H1 (cell line): ENCODE measurements around the gene CIAO2B. TPM values are rescaled to one million over a fixed set of nuclear protein-coding genes. Genes with fewer than 3 reads are reported as not detected.

Experiments used
- polyA plus RNA-seq, 7 experiments: library from polyadenylated mRNA; depleted of rRNA in 3 of 7; stranded (reverse) in 5 of 7; unstranded in 2 of 7; fragments of >200 nt in 5 of 7; fragments of 200-250 nt in 2 of 7; gene quantifications; 1 replicate in 5 of 7; 2 replicates in 1 of 7; 4 replicates in 1 of 7; pipeline versions ENCODE4 v1.2.1 to v1.2.3, GENCODE V29; 2011 to 2013; ENCODE audit warnings: missing spikeins in 2 of 7, mixed read lengths in 2 of 7
- total RNA-seq: library from RNA; stranded (reverse); fragmentation: NEBNext Ultra II Directional; extraction: Animal tissue kit (Norgen Biotek cat#: 25700); gene quantifications from 2 replicates; pipeline ENCODE4 v1.2.1, GENCODE V29; 2021
- TF ChIP-seq, protein P1 (sequence below): fragments of 300-600 bp; sonication (generic); IDR thresholded peaks from 2 replicates; pipeline ENCODE4 v1.7.1; 2012; ENCODE audit warnings: low read length, moderate library complexity, mild to moderate bottlenecking, inconsistent platforms; ENCODE audit not compliant: insufficient replicate concordance

The CIAO2B gene
- total and polyA plus RNA-seq, 2 of the 8 experiments (the other 6 are each of a cell fraction or from before 2014, with no cell fraction given) = 65.6 to 248 TPM

DNA sequence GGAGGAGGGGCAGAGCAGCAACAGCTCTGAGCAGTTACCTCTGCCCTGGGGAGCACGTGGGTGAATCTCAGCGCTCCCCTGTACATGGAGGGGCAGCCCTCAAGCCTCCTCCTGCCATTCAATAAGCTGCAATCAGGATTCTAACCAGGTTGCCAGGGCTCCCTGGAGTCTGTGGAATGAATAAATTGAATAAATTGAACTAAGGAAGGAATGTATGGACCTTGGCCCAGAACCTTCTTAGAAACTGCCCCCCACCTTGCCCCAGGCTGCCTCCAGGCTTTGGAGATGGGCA, 14.0 kb downstream of the CIAO2B start (continued):
- TF ChIP-seq, protein P1, sequence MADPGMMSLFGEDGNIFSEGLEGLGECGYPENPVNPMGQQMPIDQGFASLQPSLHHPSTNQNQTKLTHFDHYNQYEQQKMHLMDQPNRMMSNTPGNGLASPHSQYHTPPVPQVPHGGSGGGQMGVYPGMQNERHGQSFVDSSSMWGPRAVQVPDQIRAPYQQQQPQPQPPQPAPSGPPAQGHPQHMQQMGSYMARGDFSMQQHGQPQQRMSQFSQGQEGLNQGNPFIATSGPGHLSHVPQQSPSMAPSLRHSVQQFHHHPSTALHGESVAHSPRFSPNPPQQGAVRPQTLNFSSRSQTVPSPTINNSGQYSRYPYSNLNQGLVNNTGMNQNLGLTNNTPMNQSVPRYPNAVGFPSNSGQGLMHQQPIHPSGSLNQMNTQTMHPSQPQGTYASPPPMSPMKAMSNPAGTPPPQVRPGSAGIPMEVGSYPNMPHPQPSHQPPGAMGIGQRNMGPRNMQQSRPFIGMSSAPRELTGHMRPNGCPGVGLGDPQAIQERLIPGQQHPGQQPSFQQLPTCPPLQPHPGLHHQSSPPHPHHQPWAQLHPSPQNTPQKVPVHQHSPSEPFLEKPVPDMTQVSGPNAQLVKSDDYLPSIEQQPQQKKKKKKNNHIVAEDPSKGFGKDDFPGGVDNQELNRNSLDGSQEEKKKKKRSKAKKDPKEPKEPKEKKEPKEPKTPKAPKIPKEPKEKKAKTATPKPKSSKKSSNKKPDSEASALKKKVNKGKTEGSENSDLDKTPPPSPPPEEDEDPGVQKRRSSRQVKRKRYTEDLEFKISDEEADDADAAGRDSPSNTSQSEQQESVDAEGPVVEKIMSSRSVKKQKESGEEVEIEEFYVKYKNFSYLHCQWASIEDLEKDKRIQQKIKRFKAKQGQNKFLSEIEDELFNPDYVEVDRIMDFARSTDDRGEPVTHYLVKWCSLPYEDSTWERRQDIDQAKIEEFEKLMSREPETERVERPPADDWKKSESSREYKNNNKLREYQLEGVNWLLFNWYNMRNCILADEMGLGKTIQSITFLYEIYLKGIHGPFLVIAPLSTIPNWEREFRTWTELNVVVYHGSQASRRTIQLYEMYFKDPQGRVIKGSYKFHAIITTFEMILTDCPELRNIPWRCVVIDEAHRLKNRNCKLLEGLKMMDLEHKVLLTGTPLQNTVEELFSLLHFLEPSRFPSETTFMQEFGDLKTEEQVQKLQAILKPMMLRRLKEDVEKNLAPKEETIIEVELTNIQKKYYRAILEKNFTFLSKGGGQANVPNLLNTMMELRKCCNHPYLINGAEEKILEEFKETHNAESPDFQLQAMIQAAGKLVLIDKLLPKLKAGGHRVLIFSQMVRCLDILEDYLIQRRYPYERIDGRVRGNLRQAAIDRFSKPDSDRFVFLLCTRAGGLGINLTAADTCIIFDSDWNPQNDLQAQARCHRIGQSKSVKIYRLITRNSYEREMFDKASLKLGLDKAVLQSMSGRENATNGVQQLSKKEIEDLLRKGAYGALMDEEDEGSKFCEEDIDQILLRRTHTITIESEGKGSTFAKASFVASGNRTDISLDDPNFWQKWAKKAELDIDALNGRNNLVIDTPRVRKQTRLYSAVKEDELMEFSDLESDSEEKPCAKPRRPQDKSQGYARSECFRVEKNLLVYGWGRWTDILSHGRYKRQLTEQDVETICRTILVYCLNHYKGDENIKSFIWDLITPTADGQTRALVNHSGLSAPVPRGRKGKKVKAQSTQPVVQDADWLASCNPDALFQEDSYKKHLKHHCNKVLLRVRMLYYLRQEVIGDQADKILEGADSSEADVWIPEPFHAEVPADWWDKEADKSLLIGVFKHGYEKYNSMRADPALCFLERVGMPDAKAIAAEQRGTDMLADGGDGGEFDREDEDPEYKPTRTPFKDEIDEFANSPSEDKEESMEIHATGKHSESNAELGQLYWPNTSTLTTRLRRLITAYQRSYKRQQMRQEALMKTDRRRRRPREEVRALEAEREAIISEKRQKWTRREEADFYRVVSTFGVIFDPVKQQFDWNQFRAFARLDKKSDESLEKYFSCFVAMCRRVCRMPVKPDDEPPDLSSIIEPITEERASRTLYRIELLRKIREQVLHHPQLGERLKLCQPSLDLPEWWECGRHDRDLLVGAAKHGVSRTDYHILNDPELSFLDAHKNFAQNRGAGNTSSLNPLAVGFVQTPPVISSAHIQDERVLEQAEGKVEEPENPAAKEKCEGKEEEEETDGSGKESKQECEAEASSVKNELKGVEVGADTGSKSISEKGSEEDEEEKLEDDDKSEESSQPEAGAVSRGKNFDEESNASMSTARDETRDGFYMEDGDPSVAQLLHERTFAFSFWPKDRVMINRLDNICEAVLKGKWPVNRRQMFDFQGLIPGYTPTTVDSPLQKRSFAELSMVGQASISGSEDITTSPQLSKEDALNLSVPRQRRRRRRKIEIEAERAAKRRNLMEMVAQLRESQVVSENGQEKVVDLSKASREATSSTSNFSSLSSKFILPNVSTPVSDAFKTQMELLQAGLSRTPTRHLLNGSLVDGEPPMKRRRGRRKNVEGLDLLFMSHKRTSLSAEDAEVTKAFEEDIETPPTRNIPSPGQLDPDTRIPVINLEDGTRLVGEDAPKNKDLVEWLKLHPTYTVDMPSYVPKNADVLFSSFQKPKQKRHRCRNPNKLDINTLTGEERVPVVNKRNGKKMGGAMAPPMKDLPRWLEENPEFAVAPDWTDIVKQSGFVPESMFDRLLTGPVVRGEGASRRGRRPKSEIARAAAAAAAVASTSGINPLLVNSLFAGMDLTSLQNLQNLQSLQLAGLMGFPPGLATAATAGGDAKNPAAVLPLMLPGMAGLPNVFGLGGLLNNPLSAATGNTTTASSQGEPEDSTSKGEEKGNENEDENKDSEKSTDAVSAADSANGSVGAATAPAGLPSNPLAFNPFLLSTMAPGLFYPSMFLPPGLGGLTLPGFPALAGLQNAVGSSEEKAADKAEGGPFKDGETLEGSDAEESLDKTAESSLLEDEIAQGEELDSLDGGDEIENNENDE = no peak
